ENCODE measurements around the gene TAF1D.

The TAF1D gene

GRCh38 chr11:93718057-93718563 lies 23.2 kb downstream of the TAF1D start:
- Histone ChIP-seq H3K9ac (ENCODE audit: low read length) (no peak overlapping the region), H3K27me3 (ENCODE audit: low read length) (no peaks in the 10 kb centered on the region), H3K4me2 (ENCODE audit: low read depth, low read length, poor library complexity, severe bottlenecking) (peak overlapping the region; percentile 10), H4K20me1 (ENCODE audit: low read depth, low read length) (no peaks in the 10 kb centered on the region; the same call in 1 of the 2 replicates), H2AFZ (ENCODE audit: low read depth, low read length, severe bottlenecking) (no peak overlapping the region), H3K4me3 (ENCODE audit: insufficient read depth, low read length, poor library complexity, severe bottlenecking) (no peak overlapping the region), H3K36me3 (ENCODE audit: low read length) (peaks cover 17% of the 10 kb centered on the region; the same call in 1 of the 2 replicates), H3K79me2 (ENCODE audit: insufficient read depth, low read length) (peaks cover 4% of the 10 kb centered on the region; the same call in 1 of the 2 replicates), H3K27ac (ENCODE audit: low read depth, low read length) (peak overlapping the region; percentile 45), H3K9me3 (ENCODE audit: insufficient read depth, low read length) (no peaks in the 10 kb centered on the region), H3K9me2 (replicated peaks; ENCODE audit: insufficient read depth, low read length) (no peaks in the 10 kb centered on the region), H3F3A (ENCODE audit: insufficient read depth) (peaks cover 6% of the 10 kb centered on the region; the same call in 1 of the 2 replicates)
- no peak for TF ChIP-seq EZH2phosphoT487 (conservative IDR thresholded peaks at IDR 0.05; ENCODE audit: low read length)
- TF ChIP-seq, protein P1, sequence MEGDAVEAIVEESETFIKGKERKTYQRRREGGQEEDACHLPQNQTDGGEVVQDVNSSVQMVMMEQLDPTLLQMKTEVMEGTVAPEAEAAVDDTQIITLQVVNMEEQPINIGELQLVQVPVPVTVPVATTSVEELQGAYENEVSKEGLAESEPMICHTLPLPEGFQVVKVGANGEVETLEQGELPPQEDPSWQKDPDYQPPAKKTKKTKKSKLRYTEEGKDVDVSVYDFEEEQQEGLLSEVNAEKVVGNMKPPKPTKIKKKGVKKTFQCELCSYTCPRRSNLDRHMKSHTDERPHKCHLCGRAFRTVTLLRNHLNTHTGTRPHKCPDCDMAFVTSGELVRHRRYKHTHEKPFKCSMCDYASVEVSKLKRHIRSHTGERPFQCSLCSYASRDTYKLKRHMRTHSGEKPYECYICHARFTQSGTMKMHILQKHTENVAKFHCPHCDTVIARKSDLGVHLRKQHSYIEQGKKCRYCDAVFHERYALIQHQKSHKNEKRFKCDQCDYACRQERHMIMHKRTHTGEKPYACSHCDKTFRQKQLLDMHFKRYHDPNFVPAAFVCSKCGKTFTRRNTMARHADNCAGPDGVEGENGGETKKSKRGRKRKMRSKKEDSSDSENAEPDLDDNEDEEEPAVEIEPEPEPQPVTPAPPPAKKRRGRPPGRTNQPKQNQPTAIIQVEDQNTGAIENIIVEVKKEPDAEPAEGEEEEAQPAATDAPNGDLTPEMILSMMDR (IDR thresholded peaks at IDR 0.05; ENCODE audit: insufficient read depth, low read length, poor library complexity, severe bottlenecking): no peak

DNA sequence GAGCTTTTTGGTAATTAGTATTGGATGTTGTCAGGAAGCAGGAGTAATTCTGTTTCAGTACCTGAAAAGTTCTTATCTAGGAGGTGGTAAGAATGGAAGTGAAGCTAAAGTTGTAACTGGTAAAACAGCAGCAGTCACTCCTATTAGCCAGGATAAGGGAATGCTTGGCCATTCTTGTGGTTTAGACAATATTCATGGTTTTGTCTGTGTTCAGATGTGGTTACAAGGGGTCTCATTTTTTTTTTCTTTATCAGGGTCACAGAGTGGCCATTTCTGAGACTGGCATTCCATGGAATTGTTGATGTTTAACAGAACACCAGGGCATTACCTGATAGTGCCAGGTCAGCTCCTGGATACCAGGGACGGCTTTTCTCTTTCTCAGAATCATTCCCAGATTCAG lies 23.8 kb downstream of the TAF1D start:
- Histone ChIP-seq H3K9me2 (replicated peaks; ENCODE audit: insufficient read depth, low read length) (no peaks in the 10 kb centered on the region), H4K20me1 (ENCODE audit: low read depth, low read length) (no peaks in the 10 kb centered on the region; the same call in 1 of the 2 replicates), H3K36me3 (ENCODE audit: low read length) (peaks cover 21% of the 10 kb centered on the region; the same call in 1 of the 2 replicates), H3K79me2 (ENCODE audit: insufficient read depth, low read length) (peaks cover 4% of the 10 kb centered on the region; the same call in 1 of the 2 replicates), H3K9ac (ENCODE audit: low read length) (no peak overlapping the region), H3K27ac (ENCODE audit: low read depth, low read length) (no peak overlapping the region), H3K4me3 (ENCODE audit: insufficient read depth, low read length, poor library complexity, severe bottlenecking) (no peak overlapping the region), H3K27me3 (ENCODE audit: low read length) (no peaks in the 10 kb centered on the region), H3K9me3 (ENCODE audit: insufficient read depth, low read length) (no peaks in the 10 kb centered on the region), H3F3A (ENCODE audit: insufficient read depth) (0 out of 2 replicates have a peak, but pooled peaks cover 3% of the 10 kb centered on the region), H3K4me2 (ENCODE audit: low read depth, low read length, poor library complexity, severe bottlenecking) (no peak overlapping the region), H2AFZ (ENCODE audit: low read depth, low read length, severe bottlenecking) (no peak overlapping the region)
- TF ChIP-seq EZH2phosphoT487 (conservative IDR thresholded peaks at IDR 0.05; ENCODE audit: low read length): no peak
- TF ChIP-seq, protein P1 (IDR thresholded peaks at IDR 0.05; ENCODE audit: insufficient read depth, low read length, poor library complexity, severe bottlenecking): no peak

DNA sequence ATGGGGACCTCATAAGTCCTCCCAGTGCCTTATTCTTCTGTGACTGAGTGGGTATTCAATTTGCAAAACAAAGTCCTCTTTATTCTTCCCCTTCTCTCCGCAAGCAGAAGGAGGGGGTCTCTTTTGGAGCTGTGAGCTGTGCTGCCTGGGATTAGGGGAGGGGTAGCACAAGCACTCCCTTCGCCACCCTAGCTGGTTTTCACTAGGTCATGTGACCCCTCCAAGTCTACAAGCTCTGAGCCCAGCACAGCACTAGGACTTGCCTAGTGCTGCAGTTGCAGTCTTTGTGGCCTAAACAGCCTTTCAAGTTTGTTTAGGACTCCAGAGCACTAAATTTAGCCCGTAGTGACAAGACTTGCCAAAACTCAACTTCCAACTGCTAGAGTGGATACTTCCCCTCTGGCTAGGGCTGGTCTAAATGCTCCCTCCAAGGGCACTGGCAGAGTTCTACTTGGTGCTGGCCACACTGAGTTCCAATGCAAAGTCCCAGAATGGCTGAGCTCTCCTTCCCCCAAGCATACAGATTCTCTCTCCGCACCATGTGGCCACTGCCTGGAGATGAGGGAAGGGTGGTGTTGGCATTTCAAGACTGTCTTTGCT lies 25.4 kb downstream of the TAF1D start:
- H3K9ac ChIP-seq (ENCODE audit: low read length): no peak overlapping the region
- no peak overlapping the region for H3K27ac ChIP-seq (ENCODE audit: low read depth, low read length)
- TF ChIP-seq, protein P1 (IDR thresholded peaks at IDR 0.05; ENCODE audit: insufficient read depth, low read length, poor library complexity, severe bottlenecking): no peak
- no peak for TF ChIP-seq EZH2phosphoT487 (conservative IDR thresholded peaks at IDR 0.05; ENCODE audit: low read length)

More for the DNA sequence above, 25.4 kb downstream of the TAF1D start:
- no peaks in the 10 kb centered on the region for H3K27me3 ChIP-seq (ENCODE audit: low read length)
- H3F3A ChIP-seq (ENCODE audit: insufficient read depth): no peaks in the 10 kb centered on the region
- no peaks in the 10 kb centered on the region; the same call in 1 of the 2 replicates for H4K20me1 ChIP-seq (ENCODE audit: low read depth, low read length)
- peaks cover 23% of the 10 kb centered on the region; the same call in 1 of the 2 replicates for H3K36me3 ChIP-seq (ENCODE audit: low read length)
- no peak overlapping the region for H3K4me3 ChIP-seq (ENCODE audit: insufficient read depth, low read length, poor library complexity, severe bottlenecking)
- no peaks in the 10 kb centered on the region for H3K9me2 ChIP-seq (replicated peaks; ENCODE audit: insufficient read depth, low read length)
- H3K79me2 ChIP-seq (ENCODE audit: insufficient read depth, low read length): peaks cover 4% of the 10 kb centered on the region; the same call in 1 of the 2 replicates
- H3K4me2 ChIP-seq (ENCODE audit: low read depth, low read length, poor library complexity, severe bottlenecking): no peak overlapping the region
- no peaks in the 10 kb centered on the region for H3K9me3 ChIP-seq (ENCODE audit: insufficient read depth, low read length)
- H2AFZ ChIP-seq (ENCODE audit: low read depth, low read length, severe bottlenecking): no peak overlapping the region
